Type B pancreatic cell (in vitro differentiated cells): ENCODE results near the gene DNMT3B. TPM values are rescaled to one million over a fixed set of nuclear protein-coding genes. Genes with fewer than 3 reads are reported as not detected.
A peak's percentile ranks its signal among the peaks of the same experiment; 100 is the strongest.
"Not testable (repeated sequence)": the region's sequence is repeated elsewhere in the genome, so short reads cannot be mapped to it uniquely, and the experiment has no call there.

Source experiments
- DNase-seq: peaks from one replicate; pipeline ENCODE4 v3.0.0; 2021; ENCODE audit warnings: mixed read lengths; ENCODE audit not compliant: unreplicated experiment; ENCODE audit errors: extremely low spot score
- H3K27ac Mint-ChIP-seq: 2 replicates; pipeline ENCODE4 v1.8.0; 2021; ENCODE audit warnings: mild to moderate bottlenecking, mixed read lengths
- H3K27me3 Mint-ChIP-seq: 2 replicates; pipeline ENCODE4 v1.8.0; 2021; ENCODE audit warnings: mixed read lengths
- H3K36me3 Mint-ChIP-seq: 2 replicates; pipeline ENCODE4 v1.8.0; 2021; ENCODE audit warnings: mixed read lengths
- H3K4me1 Mint-ChIP-seq: one replicate; pipeline ENCODE4 v1.8.0; 2021; ENCODE audit warnings: mixed read lengths; ENCODE audit not compliant: unreplicated experiment
- H3K4me3 Mint-ChIP-seq: 2 replicates; pipeline ENCODE4 v1.8.0; 2021; ENCODE audit warnings: mild to moderate bottlenecking, mixed read lengths
- H3K9me3 Mint-ChIP-seq: 2 replicates; pipeline ENCODE4 v1.8.0; 2021; ENCODE audit warnings: mixed read lengths
- CTCF ChIP-seq: fragments of 200-600 bp; sonication (generic); conservative IDR thresholded peaks from 2 replicates; pipeline ENCODE4 v1.5.0; 2021; ENCODE audit warnings: antibody characterized with exemption, mild to moderate bottlenecking
- total RNA-seq: library from RNA; stranded (reverse); gene quantifications from 2 replicates; pipeline ENCODE4 v1.2.1, GENCODE V29; 2021; ENCODE audit warnings: low replicate concordance

The DNMT3B gene
- total RNA-seq, 1 donor from 2014 or later: 19.7 TPM

DNA sequence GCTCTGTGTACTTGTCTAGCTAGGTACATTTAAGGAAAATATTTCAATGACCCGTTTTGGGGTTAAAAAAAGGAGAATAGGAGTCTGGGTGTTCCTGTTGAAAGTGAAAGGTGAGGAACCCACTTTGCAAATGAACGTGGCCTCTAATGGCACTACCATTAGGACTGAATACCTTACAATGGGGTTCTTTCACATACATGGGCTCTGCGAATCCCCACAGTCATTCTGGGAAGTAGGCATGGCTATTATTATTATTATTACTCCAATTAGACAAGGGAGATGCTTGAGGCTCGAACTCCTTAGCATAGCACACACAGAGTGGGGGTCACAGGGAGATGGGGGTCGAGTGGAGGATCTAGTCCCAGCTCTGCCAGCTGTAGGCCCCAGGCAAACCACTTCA lies 6.0 kb upstream of the DNMT3B start:
- no peak overlapping the region for H3K27ac Mint-ChIP-seq
- TF ChIP-seq CTCF: no peak
- peaks cover 13% of the 10 kb centered on the region for H3K4me1 Mint-ChIP-seq
- H3K27me3 Mint-ChIP-seq: no peaks in the 10 kb centered on the region
- no peak overlapping the region for H3K4me3 Mint-ChIP-seq
- H3K36me3 Mint-ChIP-seq: no peaks in the 10 kb centered on the region
- no peak for DNase-seq
- H3K9me3 Mint-ChIP-seq: no peaks in the 10 kb centered on the region

- Mint-ChIP-seq H3K9me3 (no peaks in the 10 kb centered on the region), H3K36me3 (no peaks in the 10 kb centered on the region), H3K27ac (peak overlapping the region; percentile 13), H3K4me3 (peak overlapping the region; percentile 87), H3K27me3 (peaks cover 5% of the 10 kb centered on the region), H3K4me1 (peaks cover 28% of the 10 kb centered on the region)
- no peak for DNase-seq
- TF ChIP-seq CTCF: no peak
Measured at GRCh38 chr20:32761417-32761830, 761 bp upstream of the DNMT3B start.

DNA sequence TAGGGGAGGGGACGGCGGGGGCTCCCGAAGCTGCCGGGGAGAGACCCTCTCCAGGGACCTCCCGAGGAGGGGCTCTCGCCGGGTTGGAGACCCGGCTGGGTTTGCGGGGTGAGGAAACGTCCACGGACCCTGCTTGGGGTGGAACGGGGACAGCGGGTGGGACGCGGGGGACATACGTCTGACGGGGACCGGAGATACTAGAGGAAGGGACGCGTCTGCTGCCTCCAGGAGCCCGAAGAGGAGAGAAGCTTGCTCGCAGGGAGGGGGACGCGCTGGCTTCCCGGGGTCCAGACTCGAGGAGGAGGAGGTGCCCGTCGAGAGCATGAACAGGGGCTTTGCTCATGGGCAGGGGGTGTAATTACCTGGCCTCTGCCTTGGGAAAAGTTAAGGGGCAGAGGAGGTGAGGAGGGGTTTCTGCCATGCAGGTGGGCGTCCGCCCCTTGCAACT lies 593 bp downstream of the DNMT3B start:
- no peaks in the 10 kb centered on the region for H3K36me3 Mint-ChIP-seq
- H3K27me3 Mint-ChIP-seq: peaks cover 5% of the 10 kb centered on the region
- DNase-seq: no peak
- peaks cover 36% of the 10 kb centered on the region for H3K4me1 Mint-ChIP-seq
- H3K9me3 Mint-ChIP-seq: no peaks in the 10 kb centered on the region
- H3K27ac Mint-ChIP-seq: peak overlapping the region; percentile 82
- H3K4me3 Mint-ChIP-seq: peak overlapping the region; percentile 98
- no peak for TF ChIP-seq CTCF

DNA sequence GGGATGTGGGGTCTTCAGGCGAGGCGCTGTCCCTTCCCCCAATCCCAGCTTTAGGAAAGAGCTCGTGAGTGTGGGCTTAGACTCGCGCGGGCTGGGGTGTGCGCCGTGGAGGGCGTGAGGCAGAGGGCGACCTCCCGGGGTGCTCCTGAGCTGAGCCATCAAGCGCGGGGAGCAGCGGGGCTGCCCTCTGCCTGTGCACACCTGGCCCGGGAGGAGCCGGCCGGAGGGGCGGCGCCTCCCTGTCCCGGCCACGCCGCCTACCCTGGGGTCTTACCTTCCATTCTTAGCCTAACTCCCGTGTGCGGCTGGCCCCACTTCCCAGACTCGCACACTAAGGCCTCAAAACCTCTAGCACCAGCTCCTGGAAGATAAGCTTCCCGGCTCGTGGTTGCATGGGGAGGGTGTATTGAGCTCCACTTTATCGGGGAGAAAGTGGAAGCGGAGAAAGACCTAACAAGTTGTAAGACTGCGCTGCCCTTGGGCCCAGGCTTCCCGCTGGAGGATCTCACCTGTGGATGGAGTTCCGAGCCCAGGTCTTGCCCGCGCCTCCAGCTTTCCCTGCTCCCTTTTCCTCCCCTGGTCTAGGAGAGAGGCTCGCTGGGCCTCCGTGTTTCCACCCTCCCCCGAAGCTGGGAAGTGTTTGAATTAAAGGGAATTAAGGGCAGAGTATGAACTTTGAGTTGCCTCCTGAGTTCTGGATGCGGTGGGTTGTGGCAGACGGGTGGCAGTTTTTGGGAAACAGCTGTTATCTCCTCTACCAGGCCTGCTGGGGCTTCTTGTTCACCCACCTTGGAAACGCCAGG lies 1.2 kb downstream of the DNMT3B start:
- H3K4me1 Mint-ChIP-seq: peaks cover 36% of the 10 kb centered on the region
- peaks cover 5% of the 10 kb centered on the region for H3K27me3 Mint-ChIP-seq
- peak overlapping the region; percentile 82 for H3K27ac Mint-ChIP-seq
- peak overlapping the region; percentile 98 for H3K4me3 Mint-ChIP-seq
- TF ChIP-seq CTCF: no peak
- H3K9me3 Mint-ChIP-seq: no peaks in the 10 kb centered on the region
- no peaks in the 10 kb centered on the region for H3K36me3 Mint-ChIP-seq
- DNase-seq: no peak

GRCh38 chr20:32764005-32764960 lies 2.1 kb downstream of the DNMT3B start:
- H3K9me3 Mint-ChIP-seq: no peaks in the 10 kb centered on the region
- H3K4me1 Mint-ChIP-seq: peaks cover 36% of the 10 kb centered on the region
- H3K27me3 Mint-ChIP-seq: peaks cover 5% of the 10 kb centered on the region
- H3K4me3 Mint-ChIP-seq: peak overlapping the region; percentile 98
- no peak for TF ChIP-seq CTCF
- peak overlapping the region; percentile 39 for H3K27ac Mint-ChIP-seq
- DNase-seq: no peak
- H3K36me3 Mint-ChIP-seq: no peaks in the 10 kb centered on the region

DNA sequence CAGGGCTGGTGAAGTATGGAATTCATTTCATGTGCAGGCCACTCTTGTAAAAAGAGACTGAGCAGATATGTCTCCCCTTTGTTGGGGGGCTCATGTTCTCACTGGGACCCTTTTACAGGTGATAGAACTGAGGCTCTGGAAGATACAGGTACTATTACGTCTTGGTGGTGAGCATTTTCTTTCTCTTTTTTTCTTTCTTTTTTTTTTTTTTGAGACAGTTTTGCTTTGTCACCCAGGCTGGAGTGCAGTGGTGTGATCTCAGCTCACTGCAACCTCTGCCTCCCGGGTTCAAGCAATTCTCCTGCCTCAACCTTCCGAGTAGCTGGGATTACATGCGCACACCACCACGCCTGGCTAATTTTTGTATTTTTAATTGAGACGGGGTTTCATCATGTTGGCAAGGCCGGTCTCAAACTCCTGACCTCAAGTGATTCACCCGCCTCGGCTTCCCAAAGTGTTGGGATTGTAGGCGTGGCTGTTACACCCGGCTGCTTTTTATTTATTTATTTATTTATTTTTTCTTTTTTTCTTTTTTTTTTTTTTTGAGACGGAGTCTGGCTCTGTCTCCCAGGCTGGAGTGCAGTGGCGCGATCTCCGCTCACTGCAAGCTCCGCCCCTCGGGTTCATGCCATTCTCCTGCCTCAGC lies 3.2 kb downstream of the DNMT3B start:
- not testable (repeated sequence) for H3K27ac Mint-ChIP-seq, DNase-seq, H3K36me3 Mint-ChIP-seq, H3K9me3 Mint-ChIP-seq, H3K27me3 Mint-ChIP-seq
- Mint-ChIP-seq H3K4me3 (peak overlapping the region; percentile 98), H3K4me1 (peaks cover 36% of the 10 kb centered on the region)
